ENCODE measurements around the gene ASXL2.
"Not testable (repeated sequence)": the region's sequence is repeated elsewhere in the genome, so short reads cannot be mapped to it uniquely, and the experiment has no call there.

ASXL2 gene

GRCh38 chr2:25878361-25879132 is at the start of gene ASXL2:
TSS of gene ASXL2 (minus strand) at chr2:25878487. CDS start at chr2:25878222, 265 bp downstream.
- peak; percentile 91 for DNase-seq

GRCh38 chr2:25926984-25927756 is 48.9 kb upstream of the ASXL2 start:
- no peak for DNase-seq

- no peak for DNase-seq
Measured at GRCh38 chr2:25922501-25922900, 44.2 kb upstream of the ASXL2 start.

- no peak for DNase-seq
Measured at GRCh38 chr2:25920786-25921415, 42.6 kb upstream of the ASXL2 start.

GRCh38 chr2:25920336-25920735 is 42.0 kb upstream of the ASXL2 start:
- no peak for DNase-seq

GRCh38 chr2:25917832-25918231 is 39.5 kb upstream of the ASXL2 start:
- no peak for DNase-seq

GRCh38 chr2:25917411-25917810 is 39.1 kb upstream of the ASXL2 start:
- not testable (repeated sequence) for DNase-seq

- DNase-seq = not testable (repeated sequence)
Measured at GRCh38 chr2:25915944-25916772, 37.9 kb upstream of the ASXL2 start.

GRCh38 chr2:25915411-25915810 is 37.1 kb upstream of the ASXL2 start:
- DNase-seq = not testable (repeated sequence)

GRCh38 chr2:25913696-25913973 is 35.3 kb upstream of the ASXL2 start:
- DNase-seq = not testable (repeated sequence)

GRCh38 chr2:25912851-25913695 is 34.8 kb upstream of the ASXL2 start:
- DNase-seq = no peak

GRCh38 chr2:25909574-25909973 is 31.3 kb upstream of the ASXL2 start:
- DNase-seq = not testable (repeated sequence)

GRCh38 chr2:25905126-25905525 is 26.8 kb upstream of the ASXL2 start:
- DNase-seq = no peak

- no peak for DNase-seq
Measured at GRCh38 chr2:25903216-25903776, 25.0 kb upstream of the ASXL2 start.

GRCh38 chr2:25899404-25899970 is 21.2 kb upstream of the ASXL2 start:
- no peak for DNase-seq

- DNase-seq = no peak
Measured at GRCh38 chr2:25897506-25897905, 19.2 kb upstream of the ASXL2 start.

GRCh38 chr2:25896308-25896707 is 18.0 kb upstream of the ASXL2 start:
- DNase-seq = not testable (repeated sequence)

- DNase-seq = no peak
Measured at GRCh38 chr2:25895610-25896009, 17.3 kb upstream of the ASXL2 start.

- no peak for DNase-seq
Measured at GRCh38 chr2:25895018-25895417, 16.7 kb upstream of the ASXL2 start.

- no peak for DNase-seq
Measured at GRCh38 chr2:25894135-25894830, 16.0 kb upstream of the ASXL2 start.

GRCh38 chr2:25891672-25892071 is 13.4 kb upstream of the ASXL2 start:
- DNase-seq = no peak
